GM12891 (cell line): ENCODE measurements around the gene IDH1.

ENCODE experiments used
- DNase-seq: peaks from one replicate; pipeline ENCODE4 v3.0.0; 2011; ENCODE audit warnings: low spot score; ENCODE audit not compliant: insufficient read length
- FAIRE-seq: peaks from 2 replicates; lab custom pipeline; 2011; peaks lifted over from hg19 to GRCh38; lab: Jason Lieb, UNC
- PAX5 ChIP-seq: IDR thresholded peaks from 2 replicates; pipeline ENCODE4 v1.6.1; 2011; ENCODE audit warnings: low read length, moderate library complexity, mild to moderate bottlenecking; ENCODE audit not compliant: insufficient read depth, severe bottlenecking
- POLR2A ChIP-seq: IDR thresholded peaks from 2 replicates; pipeline ENCODE4 v1.6.1; 2011; ENCODE audit warnings: low read depth, low read length, control low read depth
- POLR2AphosphoS5 ChIP-seq: IDR thresholded peaks from 2 replicates; pipeline ENCODE4 v1.6.1; 2011; ENCODE audit warnings: low read depth, low read length, control low read depth
- POU2F2 ChIP-seq: IDR thresholded peaks from 2 replicates; pipeline ENCODE4 v1.6.1; 2011; ENCODE audit warnings: low read depth, mild to moderate bottlenecking, control low read depth, low read length, moderate library complexity
- SPI1 ChIP-seq: IDR thresholded peaks from 2 replicates; pipeline ENCODE4 v1.6.1; 2011; ENCODE audit warnings: low read depth, low read length, control low read depth
- TAF1 ChIP-seq: IDR thresholded peaks from 2 replicates; pipeline ENCODE4 v1.6.1; 2011; ENCODE audit warnings: low read depth, low read length, control low read depth

IDH1 gene

GRCh38 chr2:208186465-208186864 lies 68.4 kb downstream of the IDH1 start:
- TF ChIP-seq SPI1 (no peak), POLR2AphosphoS5 (no peak), POLR2A (no peak), POU2F2 (no peak), PAX5 (no peak), TAF1 (no peak)
- no peak for FAIRE-seq

More at GRCh38 chr2:208186465-208186864, 68.4 kb downstream of the IDH1 start:
- DNase-seq, result no peak
